Heart right ventricle (tissue), 16 donors: ENCODE measurements around the gene FILIP1L. TPM values are rescaled to one million over a fixed set of nuclear protein-coding genes. Genes with fewer than 3 reads are reported as not detected.
A peak's percentile ranks its signal among the peaks of the same experiment; 100 is the strongest.

Source experiments
- ATAC-seq, 8 donors: fragments of 200-7000 bp; cut with Tn5 transposase; one replicate each; pipeline ENCODE4 v1.9.1; 2020; ENCODE audit warnings: mild to moderate bottlenecking in 8 of 8, moderate library complexity in 8 of 8, moderate number of reproducible peaks in 1 of 8
- DNase-seq, 2 donors: peaks; one replicate each; pipeline ENCODE4 v3.0.0-alpha.2; 2020
- H3K27ac ChIP-seq, 10 donors: fragments of 200-600 bp; sonication (generic) in 2 of 10; one replicate each; pipeline versions ENCODE4 v1.5.0 to v1.8.0; 2020 to 2022; ENCODE audit warnings: mild to moderate bottlenecking in 3 of 10
- H3K27me3 ChIP-seq, 7 donors: fragments of 200-600 bp; one replicate each; pipeline ENCODE4 v1.8.0; 2021 to 2022; ENCODE audit warnings: mild to moderate bottlenecking in 2 of 7
- H3K36me3 ChIP-seq, 9 donors: fragments of 200-600 bp; sonication (generic) in 1 of 9; one replicate each; pipeline versions ENCODE4 v1.5.0 to v1.8.0; 2020 to 2022; ENCODE audit warnings: mild to moderate bottlenecking in 2 of 9
- H3K4me1 ChIP-seq, 9 donors: fragments of 200-600 bp; sonication (generic) in 1 of 9; one replicate each; pipeline versions ENCODE4 v1.5.0 to v1.8.0; 2020 to 2022; ENCODE audit warnings: mild to moderate bottlenecking in 4 of 9
- H3K4me3 ChIP-seq, 10 donors: fragments of 200-600 bp; sonication (generic) in 2 of 10; one replicate each; pipeline versions ENCODE4 v1.5.0 to v1.8.0; 2020 to 2022; ENCODE audit warnings: mild to moderate bottlenecking in 7 of 10, moderate library complexity in 2 of 10
- H3K9me3 ChIP-seq, 11 donors: fragments of 200-600 bp in 10 of 11; sonication (generic) in 2 of 11; one replicate each; pipeline versions ENCODE4 v1.5.0 to v1.8.0; 2013 to 2022; ENCODE audit warnings: mild to moderate bottlenecking in 2 of 11, control low read depth in 1 of 11, moderate library complexity in 1 of 11
- WGBS, 2 donors: extraction: QIAGEN DNeasy Blood & Tissue Kit; methylation state at CpG; one replicate each; pipeline ENCODE4 v1.1.7; 2013; ENCODE audit warnings: inconsistent platforms in 1 of 2; 5-methylcytosine and 5-hydroxymethylcytosine counted together
- intact Hi-C, 10 donors: fragments of 100-400 bp; cut with DNase I; formaldehyde crosslinking; loops; one replicate each; pipeline versions ENCODE4 v1.11.1 to v1.14.2; 2022
- polyA plus RNA-seq, 2 donors: library from polyadenylated mRNA; stranded (reverse); fragments of 200-250 nt; gene quantifications; one replicate each; pipeline ENCODE4 v1.2.3, GENCODE V29; 2013
- total RNA-seq, 10 donors: library from RNA; stranded (reverse); fragmentation: NEBNext Ultra II Directional in 3 of 10; extraction: Animal tissue kit (Norgen Biotek cat#: 25700) in 3 of 10; gene quantifications; one replicate each; pipeline versions ENCODE4 v1.2.1 to v1.2.4, GENCODE V29; 2021 to 2023
- TF ChIP-seq, protein P1 (sequence below), 9 donors: fragments of 200-600 bp; sonication (generic) in 2 of 9; IDR thresholded peaks; one replicate each; pipeline versions ENCODE4 v1.5.0 to v1.8.0; 2021 to 2022; ENCODE audit warnings: antibody characterized with exemption in 9 of 9, mild to moderate bottlenecking in 5 of 9, moderate library complexity in 1 of 9
- donor health status: Arrhythmogenic right ventricular cardiomyopathy.
- donor health status: ischemic (EF 13 %, LVEDD 7.1; RV severe dilation, severe dysfunction).
- donor health status: healthy with polysubstance abuse.
- donor health status: DM: no; HTN: yes; CAD: no.
- donor health status: DM: no; HTN: no; CAD: no.
- donor health status: ischemic (EF 25% LVEDD 6.9; RV normal size, moderate dysfunction).
- donor health status: ischemic (EF 25% LVEDD 5.7; RV mildly dilated, moderate dysfunction).
- donor health status: healthy.
- donor health status: DM: yes; HTN: yes; CAD: no.
- donor health status: Ischemic cardiomyopathy.
- donor health status: ischemic (EF 35%, LVEDD 5.7; RV mildly dilated, moderate dysfunction).
- donor health status: nonischemic (EF 11% LVEDD 7.7; RV severe dilation, severe dysfunction).
- donor health status: DM: yes; HTN: yes; CAD: no.
- donor health status: PGD.
- donor health status: ischemic (EF 29% LVEDD 5.4; RV normal size, mild dysfunction).
- donor health status: nonischemic (EF 23%, LVEDD 6.1; RV moderate dilation, normal function).

FILIP1L gene
- total and polyA plus RNA-seq, 12 donors, result 15.9 to 134 (median 64.3) TPM

DNA sequence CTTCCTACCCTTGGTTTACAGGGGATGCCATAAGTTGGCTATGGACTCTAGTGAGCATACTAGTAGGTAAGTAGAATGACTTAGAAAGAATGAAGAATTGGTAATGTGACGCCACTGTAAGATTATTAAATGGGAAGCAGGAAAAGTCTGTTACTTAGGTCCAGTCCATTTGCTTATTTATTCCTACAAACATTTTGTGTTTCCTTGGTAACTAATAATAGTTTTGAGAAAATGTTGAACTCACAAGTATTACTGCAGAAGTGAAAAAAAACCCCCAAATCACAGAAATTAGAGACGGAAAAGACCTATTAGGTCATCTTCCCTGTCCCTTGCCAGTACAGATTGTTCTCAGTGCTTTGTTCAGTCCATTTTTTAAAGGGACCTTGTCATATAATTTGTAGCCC, 233.2 kb downstream of the FILIP1L start:
- intact Hi-C loops, result loop anchor here in 2 of 10 donors (5.0 kb wide), 2 partner anchors 41 to 161 kb away; no protein-coding TSS in a partner anchor
- Histone ChIP-seq H3K27me3 (no peaks in the 10 kb centered on the region), H3K36me3 (no peaks in the 10 kb centered on the region), H3K9me3 (no peaks in the 10 kb centered on the region), H3K4me3 (no peak overlapping the region), H3K27ac (peak overlapping the region; percentile 55 to 86 (median 75)), H3K4me1 (peaks cover 4 to 70% (median 46%) of the 10 kb centered on the region in 9 donors)
- TF ChIP-seq, protein P1, sequence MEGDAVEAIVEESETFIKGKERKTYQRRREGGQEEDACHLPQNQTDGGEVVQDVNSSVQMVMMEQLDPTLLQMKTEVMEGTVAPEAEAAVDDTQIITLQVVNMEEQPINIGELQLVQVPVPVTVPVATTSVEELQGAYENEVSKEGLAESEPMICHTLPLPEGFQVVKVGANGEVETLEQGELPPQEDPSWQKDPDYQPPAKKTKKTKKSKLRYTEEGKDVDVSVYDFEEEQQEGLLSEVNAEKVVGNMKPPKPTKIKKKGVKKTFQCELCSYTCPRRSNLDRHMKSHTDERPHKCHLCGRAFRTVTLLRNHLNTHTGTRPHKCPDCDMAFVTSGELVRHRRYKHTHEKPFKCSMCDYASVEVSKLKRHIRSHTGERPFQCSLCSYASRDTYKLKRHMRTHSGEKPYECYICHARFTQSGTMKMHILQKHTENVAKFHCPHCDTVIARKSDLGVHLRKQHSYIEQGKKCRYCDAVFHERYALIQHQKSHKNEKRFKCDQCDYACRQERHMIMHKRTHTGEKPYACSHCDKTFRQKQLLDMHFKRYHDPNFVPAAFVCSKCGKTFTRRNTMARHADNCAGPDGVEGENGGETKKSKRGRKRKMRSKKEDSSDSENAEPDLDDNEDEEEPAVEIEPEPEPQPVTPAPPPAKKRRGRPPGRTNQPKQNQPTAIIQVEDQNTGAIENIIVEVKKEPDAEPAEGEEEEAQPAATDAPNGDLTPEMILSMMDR (IDR thresholded peaks at IDR 0.05), result no peak
- 39 to 54% methylated on average over 2 of the region's 2 CpGs for WGBS, 2 donors
- ATAC-seq, result peak; percentile 60 to 87 (median 72)
- no peak for DNase-seq

DNA sequence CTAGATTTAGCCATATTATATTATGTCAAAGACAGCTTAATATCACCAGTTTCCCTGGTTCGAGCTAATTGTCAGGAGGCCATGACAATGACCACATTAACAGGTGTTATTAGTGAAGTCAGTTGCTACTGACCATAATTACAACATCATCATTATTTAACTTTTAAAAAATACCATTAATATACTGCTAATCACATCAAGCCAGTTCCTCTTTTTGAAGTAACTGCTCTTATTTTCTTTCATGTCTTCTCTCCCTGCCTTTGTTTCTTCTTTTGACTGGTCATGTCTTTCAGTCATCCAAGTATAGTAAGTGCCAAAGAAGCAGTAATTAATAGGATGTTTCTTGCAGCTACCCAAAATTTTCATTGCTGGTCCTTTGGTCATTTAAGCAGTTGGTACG, 235.0 kb downstream of the FILIP1L start:
- Histone ChIP-seq H3K4me1 (peaks cover 4 to 68% (median 42%) of the 10 kb centered on the region in 9 donors), H3K27ac (peak overlapping the region in 5 of 10 donors; percentile 39 to 98 (median 89)), H3K4me3 (no peak overlapping the region), H3K36me3 (no peaks in the 10 kb centered on the region), H3K9me3 (no peaks in the 10 kb centered on the region), H3K27me3 (no peaks in the 10 kb centered on the region)
- ATAC-seq (no peak), DNase-seq (no peak)
- 88 to 94% methylated on average over 2 of the region's 2 CpGs for WGBS, 2 donors
- intact Hi-C loops, result loop anchor here in 6 of 10 donors (5.0 to 10.0 kb wide), 7 partner anchors 46 to 286 kb away; no protein-coding TSS in a partner anchor
- TF ChIP-seq, protein P1 (IDR thresholded peaks at IDR 0.05), result no peak

DNA sequence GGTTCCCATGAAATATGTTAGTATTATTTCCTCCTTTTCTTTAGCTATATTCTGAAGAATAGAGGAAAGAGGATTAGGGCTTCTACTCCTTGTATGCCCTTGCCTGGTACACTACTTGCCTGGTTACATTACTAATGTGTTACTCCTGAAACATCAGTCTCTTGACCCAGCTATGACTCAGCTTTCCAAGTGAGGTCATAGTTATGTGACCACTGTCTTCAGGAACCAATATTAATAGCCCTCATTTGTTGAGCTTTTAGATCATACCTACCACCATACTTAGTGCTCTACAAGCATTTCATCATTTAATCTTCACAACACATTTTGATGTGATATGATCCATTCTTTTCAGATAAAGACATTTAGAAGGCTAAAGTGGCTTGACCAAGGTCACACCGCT, 236.3 kb downstream of the FILIP1L start:
- H3K4me3 ChIP-seq, result no peak overlapping the region
- H3K9me3 ChIP-seq, result no peaks in the 10 kb centered on the region
- TF ChIP-seq, protein P1 (IDR thresholded peaks at IDR 0.05), result no peak
- no peaks in the 10 kb centered on the region for H3K27me3 ChIP-seq
- 99 to 100% methylated on average over 1 of the region's 1 CpG for WGBS, 2 donors
- ATAC-seq (peak in 1 of 8 donors; percentile 51), DNase-seq (no peak)
- H3K4me1 ChIP-seq, result peaks cover 4 to 68% (median 47%) of the 10 kb centered on the region in 9 donors
- no peaks in the 10 kb centered on the region for H3K36me3 ChIP-seq
- intact Hi-C loops, result loop anchor here in 6 of 10 donors (5.0 to 10.0 kb wide), 7 partner anchors 47 to 287 kb away; no protein-coding TSS in a partner anchor
- peak overlapping the region in 8 of 10 donors; percentile 5 to 98 (median 94) for H3K27ac ChIP-seq

GRCh38 chr3:99877031-99877579, 237.2 kb downstream of the FILIP1L start:
- no peak for DNase-seq
- intact Hi-C loops, result loop anchor here in 6 of 10 donors (2.0 to 10.0 kb wide), 8 partner anchors 44 to 288 kb away; no protein-coding TSS in a partner anchor
- TF ChIP-seq, protein P1 (IDR thresholded peaks at IDR 0.05), result no peak
- ATAC-seq, result no peak
- peak overlapping the region in 9 of 10 donors; percentile 62 to 88 (median 75) for H3K4me3 ChIP-seq
- peak overlapping the region; percentile 70 to 98 (median 94) for H3K27ac ChIP-seq
- no peaks in the 10 kb centered on the region for H3K36me3 ChIP-seq
- 65 to 66% methylated on average over 4 of the region's 4 CpGs for WGBS, 2 donors
- H3K9me3 ChIP-seq, result no peaks in the 10 kb centered on the region
- H3K4me1 ChIP-seq, result peaks cover 4 to 67% (median 45%) of the 10 kb centered on the region in 9 donors
- H3K27me3 ChIP-seq, result no peaks in the 10 kb centered on the region
